Left lung (tissue), 10 donors: ENCODE data around the gene TM2D3. TPM values are rescaled to one million over a fixed set of nuclear protein-coding genes. Genes with fewer than 3 reads are reported as not detected.

Experiments
- ATAC-seq: fragments of 200-7000 bp; cut with Tn5 transposase; one replicate; pipeline ENCODE4 v1.9.1; 2020; ENCODE audit warnings: moderate library complexity
- DNase-seq, 4 donors: peaks; one replicate each; pipeline ENCODE4 v3.0.0-alpha.2; 2013 to 2020
- H3K27ac ChIP-seq, 2 donors: fragments of 200-600 bp; sonication (generic) in 1 of 2; one replicate each; pipeline versions ENCODE4 v1.5.0 to v1.8.0; 2020 to 2021
- H3K27me3 ChIP-seq, 2 donors: fragments of 200-600 bp; sonication (generic) in 1 of 2; one replicate each; pipeline versions ENCODE4 v1.5.0 to v1.8.0; 2020 to 2021
- H3K36me3 ChIP-seq, 2 donors: fragments of 200-600 bp; sonication (generic) in 1 of 2; one replicate each; pipeline versions ENCODE4 v1.5.0 to v1.8.0; 2020 to 2021
- H3K4me1 ChIP-seq, 2 donors: fragments of 200-600 bp; one replicate each; pipeline ENCODE4 v1.8.0; 2021
- H3K4me3 ChIP-seq, 2 donors: fragments of 200-600 bp; sonication (generic) in 1 of 2; one replicate each; pipeline versions ENCODE4 v1.5.0 to v1.8.0; 2020 to 2021; ENCODE audit warnings: mild to moderate bottlenecking in 1 of 2
- H3K9me3 ChIP-seq, 2 donors: fragments of 200-600 bp; sonication (generic) in 1 of 2; one replicate each; pipeline versions ENCODE4 v1.5.0 to v1.8.0; 2020 to 2021
- CTCF ChIP-seq, 2 donors: fragments of 200-600 bp; sonication (generic) in 1 of 2; IDR thresholded peaks; one replicate each; pipeline versions ENCODE4 v1.5.0 to v1.8.0; 2021; ENCODE audit warnings: antibody characterized with exemption in 2 of 2
- intact Hi-C, 2 donors: fragments of 100-400 bp; cut with DNase I; formaldehyde crosslinking; loops; one replicate each; pipeline versions ENCODE4 v1.11.2 to v1.14.2; 2022
- polyA plus RNA-seq, 6 donors: library from polyadenylated mRNA; unstranded; fragments of 120-200 nt; gene quantifications; one replicate each; pipeline ENCODE4 v1.2.1, GENCODE V29; 2013; ENCODE audit not compliant: insufficient read length in 6 of 6
- total RNA-seq, 2 donors: library from RNA; stranded (reverse); fragmentation: NEBNext Ultra II Directional; extraction: Animal tissue kit (Norgen Biotek cat#: 25700); gene quantifications; one replicate each; pipeline ENCODE4 v1.2.1, GENCODE V29; 2021
- donor health status: DM: no; HTN: yes; CAD: no.
- donor health status: DM: no; HTN: no; CAD: no.

The TM2D3 gene
- total and polyA plus RNA-seq, 8 donors, result 43.7 to 67.3 (median 59.9) TPM

GRCh38 chr15:101684877-101685276 lies 32.7 kb upstream of the TM2D3 start:
- no peak for DNase-seq
- no peak for TF ChIP-seq CTCF (IDR thresholded peaks at IDR 0.05)
- Histone ChIP-seq H3K4me3 (no peak overlapping the region), H3K36me3 (peaks cover 0 to 12% of the 10 kb centered on the region in 2 donors), H3K27me3 (no peaks in the 10 kb centered on the region), H3K4me1 (no peaks in the 10 kb centered on the region), H3K27ac (no peak overlapping the region), H3K9me3 (no peaks in the 10 kb centered on the region)
- intact Hi-C loops, result no loop called here
- no peak for ATAC-seq

GRCh38 chr15:101684384-101684783 lies 32.2 kb upstream of the TM2D3 start:
- H3K4me1 ChIP-seq, result no peaks in the 10 kb centered on the region
- no peak overlapping the region for H3K4me3 ChIP-seq
- no peaks in the 10 kb centered on the region for H3K9me3 ChIP-seq
- no peak for TF ChIP-seq CTCF (IDR thresholded peaks at IDR 0.05)
- H3K36me3 ChIP-seq, result peaks cover 0 to 12% of the 10 kb centered on the region in 2 donors
- H3K27me3 ChIP-seq, result no peaks in the 10 kb centered on the region
- DNase-seq (no peak), ATAC-seq (peak; percentile 30)
- intact Hi-C loops, result no loop called here
- no peak overlapping the region for H3K27ac ChIP-seq

GRCh38 chr15:101679806-101680205 lies 27.6 kb upstream of the TM2D3 start:
- Histone ChIP-seq H3K4me1 (no peaks in the 10 kb centered on the region), H3K9me3 (no peaks in the 10 kb centered on the region), H3K36me3 (peaks cover 0 to 17% of the 10 kb centered on the region in 2 donors), H3K4me3 (no peak overlapping the region), H3K27me3 (no peaks in the 10 kb centered on the region), H3K27ac (no peak overlapping the region)
- DNase-seq, result no peak
- no peak for ATAC-seq
- no peak for TF ChIP-seq CTCF (IDR thresholded peaks at IDR 0.05)
- intact Hi-C loops, result no loop called here

GRCh38 chr15:101676921-101677329 lies 24.7 kb upstream of the TM2D3 start:
- Histone ChIP-seq H3K4me3 (no peak overlapping the region), H3K4me1 (no peaks in the 10 kb centered on the region), H3K27ac (no peak overlapping the region), H3K27me3 (no peaks in the 10 kb centered on the region), H3K9me3 (no peaks in the 10 kb centered on the region), H3K36me3 (peaks cover 0 to 34% of the 10 kb centered on the region in 2 donors)
- DNase-seq (no peak), ATAC-seq (no peak)
- TF ChIP-seq CTCF (IDR thresholded peaks at IDR 0.05), result no peak
- intact Hi-C loops, result no loop called here

GRCh38 chr15:101675796-101676582 lies 23.8 kb upstream of the TM2D3 start:
- no peak for TF ChIP-seq CTCF (IDR thresholded peaks at IDR 0.05)
- ATAC-seq (no peak), DNase-seq (peak in 1 of 4 donors; percentile 66)
- Histone ChIP-seq H3K27ac (no peak overlapping the region), H3K4me1 (no peaks in the 10 kb centered on the region), H3K4me3 (no peak overlapping the region), H3K9me3 (no peaks in the 10 kb centered on the region), H3K27me3 (no peaks in the 10 kb centered on the region), H3K36me3 (peaks cover 0 to 37% of the 10 kb centered on the region in 2 donors)
- intact Hi-C loops, result no loop called here
